Kidney (tissue), 14 donors: ENCODE measurements around the gene DLD. TPM values are rescaled to one million over a fixed set of nuclear protein-coding genes. Genes with fewer than 3 reads are reported as not detected.

ENCODE experiments used
- DNase-seq, 5 donors: peaks; one replicate each; pipeline ENCODE4 v3.0.0-alpha.2; 2013 to 2020
- FAIRE-seq: peaks from 2 replicates; lab custom pipeline; 2012; peaks lifted over from hg19 to GRCh38; lab: Jason Lieb, UNC
- H3K27ac ChIP-seq, 2 donors: one replicate each; pipeline ENCODE4 v1.7.0; 2013; ENCODE audit warnings: low read depth in 2 of 2, low read length in 2 of 2, inconsistent platforms in 1 of 2
- H3K27me3 ChIP-seq: one replicate; pipeline ENCODE4 v1.7.1; 2013; ENCODE audit warnings: low read length, inconsistent platforms; ENCODE audit not compliant: control insufficient read depth, insufficient read depth
- H3K36me3 ChIP-seq, 3 donors: one replicate each; pipeline versions ENCODE4 v1.7.0 to v1.7.1; 2013; ENCODE audit warnings: low read length in 3 of 3, control low read depth in 1 of 3, inconsistent platforms in 1 of 3; ENCODE audit not compliant: insufficient read depth in 3 of 3, control insufficient read depth in 2 of 3
- H3K4me1 ChIP-seq, 3 donors: one replicate each; pipeline versions ENCODE4 v1.7.0 to v1.7.1; 2013; ENCODE audit warnings: low read length in 3 of 3, inconsistent platforms in 1 of 3, low read depth in 1 of 3; ENCODE audit not compliant: control insufficient read depth in 2 of 3, insufficient read depth in 2 of 3
- H3K4me3 ChIP-seq, 3 donors: one replicate each; pipeline versions ENCODE4 v1.7.0 to v1.8.1; 2013; ENCODE audit warnings: low read length in 3 of 3, control low read depth in 1 of 3, inconsistent platforms in 1 of 3
- H3K9ac ChIP-seq, 3 donors: one replicate each; pipeline versions ENCODE4 v1.7.0 to v1.7.1; 2013; ENCODE audit warnings: low read length in 3 of 3, control low read depth in 1 of 3, inconsistent platforms in 1 of 3
- H3K9me3 ChIP-seq, 3 donors: one replicate each; pipeline versions ENCODE4 v1.7.0 to v1.7.1; 2013; ENCODE audit warnings: low read length in 3 of 3, control low read depth in 1 of 3, inconsistent platforms in 1 of 3; ENCODE audit not compliant: control insufficient read depth in 2 of 3, insufficient read depth in 1 of 3
- intact Hi-C: fragments of 100-400 bp; cut with DNase I; formaldehyde crosslinking; loops from one replicate; pipeline ENCODE4 v1.11.1; 2022
- polyA plus RNA-seq: library from polyadenylated mRNA; stranded (reverse); fragments of 350-450 nt; fragmentation: Illumina TruSeq; extraction: RNeasy Lipid Tissue Mini Kit (QIAGEN cat#74804); gene quantifications from one replicate; pipeline ENCODE4 v1.2.3, GENCODE V29; 2014; ENCODE audit warnings: low read depth, low replicate concordance; ENCODE audit not compliant: insufficient read depth
- total RNA-seq: library from RNA; stranded (reverse); fragmentation: NEBNext Ultra II Directional; extraction: Animal tissue kit (Norgen Biotek cat#: 25700); gene quantifications from one replicate; pipeline ENCODE4 v1.2.1, GENCODE V29; 2021
- TF ChIP-seq, protein P1 (sequence below): IDR thresholded peaks from 3 replicates; pipeline ENCODE4 v1.5.1; 2012; ENCODE audit warnings: mild to moderate bottlenecking, moderate library complexity, borderline replicate concordance; ENCODE audit not compliant: insufficient read depth; ENCODE audit errors: extremely low read depth
- donor health status: control.
- donor health status: control.
- donor health status: control.
- donor health status: control.
- donor health status: control.
- donor health status: DM: yes; HTN: yes; CAD: no.
- donor health status: Normal renal cell carcinoma (clear cell type).

Gene DLD
- total and polyA plus RNA-seq, 2 donors from 2014 or later = 78.6 to 153 TPM

DNA sequence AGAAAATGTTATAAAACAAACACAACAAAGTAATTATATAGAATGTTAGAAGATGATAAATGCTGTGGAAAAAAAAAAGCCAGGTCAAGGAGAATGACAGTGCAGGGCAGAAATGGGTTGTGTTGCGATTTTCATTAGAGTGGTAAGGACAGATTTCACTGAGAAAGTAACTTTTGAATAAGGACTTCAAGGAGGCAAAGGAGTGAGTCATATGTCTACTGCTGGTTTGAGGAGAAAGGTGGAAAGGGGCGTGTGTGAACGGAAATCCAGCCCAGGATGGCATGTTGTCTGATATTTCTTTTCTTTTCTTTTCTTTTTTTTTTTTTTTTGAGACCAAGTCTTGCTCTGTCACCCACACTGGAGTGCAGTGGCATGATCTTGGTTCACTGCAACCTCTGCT, 12.3 kb upstream of the DLD start:
- no peak overlapping the region for H3K27ac ChIP-seq
- H3K9me3 ChIP-seq = no peaks in the 10 kb centered on the region
- H3K27me3 ChIP-seq = no peaks in the 10 kb centered on the region
- H3K4me1 ChIP-seq = no peaks in the 10 kb centered on the region
- H3K4me3 ChIP-seq = no peak overlapping the region
- DNase-seq (no peak), FAIRE-seq (no peak)
- no peak overlapping the region for H3K9ac ChIP-seq
- intact Hi-C loops = loop anchor here (10.0 kb wide), 1 partner anchor 134 kb away; the partner anchor contains the start of gene CBLL1
- TF ChIP-seq, protein P1, sequence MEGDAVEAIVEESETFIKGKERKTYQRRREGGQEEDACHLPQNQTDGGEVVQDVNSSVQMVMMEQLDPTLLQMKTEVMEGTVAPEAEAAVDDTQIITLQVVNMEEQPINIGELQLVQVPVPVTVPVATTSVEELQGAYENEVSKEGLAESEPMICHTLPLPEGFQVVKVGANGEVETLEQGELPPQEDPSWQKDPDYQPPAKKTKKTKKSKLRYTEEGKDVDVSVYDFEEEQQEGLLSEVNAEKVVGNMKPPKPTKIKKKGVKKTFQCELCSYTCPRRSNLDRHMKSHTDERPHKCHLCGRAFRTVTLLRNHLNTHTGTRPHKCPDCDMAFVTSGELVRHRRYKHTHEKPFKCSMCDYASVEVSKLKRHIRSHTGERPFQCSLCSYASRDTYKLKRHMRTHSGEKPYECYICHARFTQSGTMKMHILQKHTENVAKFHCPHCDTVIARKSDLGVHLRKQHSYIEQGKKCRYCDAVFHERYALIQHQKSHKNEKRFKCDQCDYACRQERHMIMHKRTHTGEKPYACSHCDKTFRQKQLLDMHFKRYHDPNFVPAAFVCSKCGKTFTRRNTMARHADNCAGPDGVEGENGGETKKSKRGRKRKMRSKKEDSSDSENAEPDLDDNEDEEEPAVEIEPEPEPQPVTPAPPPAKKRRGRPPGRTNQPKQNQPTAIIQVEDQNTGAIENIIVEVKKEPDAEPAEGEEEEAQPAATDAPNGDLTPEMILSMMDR = no peak
- H3K36me3 ChIP-seq = no peaks in the 10 kb centered on the region

DNA sequence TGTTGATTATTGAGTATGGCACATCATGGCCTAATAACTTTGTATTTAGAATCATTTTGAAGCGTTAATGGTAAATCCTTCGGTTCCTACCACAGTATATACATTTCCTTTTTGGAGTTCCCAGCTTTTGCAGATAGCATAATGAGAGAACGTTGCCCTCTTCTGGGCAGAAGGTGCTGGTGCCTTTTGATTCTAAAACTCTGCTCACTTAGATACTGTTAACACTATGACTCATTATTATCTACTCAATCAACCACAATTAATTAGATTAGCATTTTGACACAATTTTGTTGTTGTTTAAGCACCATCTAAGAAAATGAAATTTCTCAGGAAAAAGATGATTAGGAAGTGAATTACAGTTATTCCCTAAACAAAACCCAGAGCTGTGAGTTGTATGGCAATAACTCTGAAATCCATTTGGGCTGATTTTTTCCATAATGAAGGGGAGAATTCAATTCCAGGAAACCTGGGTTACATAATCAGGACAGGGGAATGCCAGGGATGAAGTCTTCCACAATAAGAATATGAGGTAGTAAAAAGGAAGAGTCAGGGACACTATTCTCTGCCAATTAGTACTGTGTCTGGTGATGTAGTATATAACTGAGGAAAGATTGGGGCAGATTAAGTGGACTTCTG, 11.5 kb upstream of the DLD start:
- H3K27me3 ChIP-seq = no peaks in the 10 kb centered on the region
- DNase-seq (peak in 3 of 5 donors; percentile 25 to 58 (median 48)), FAIRE-seq (peak; percentile 89)
- H3K4me3 ChIP-seq = no peak overlapping the region
- no peaks in the 10 kb centered on the region for H3K4me1 ChIP-seq
- intact Hi-C loops = loop anchor here (10.0 kb wide), 1 partner anchor 135 kb away; the partner anchor contains the start of gene CBLL1
- H3K9me3 ChIP-seq = no peaks in the 10 kb centered on the region
- H3K9ac ChIP-seq = no peak overlapping the region
- no peak overlapping the region for H3K27ac ChIP-seq
- TF ChIP-seq, protein P1 = peak; percentile 63
- no peaks in the 10 kb centered on the region for H3K36me3 ChIP-seq

DNA sequence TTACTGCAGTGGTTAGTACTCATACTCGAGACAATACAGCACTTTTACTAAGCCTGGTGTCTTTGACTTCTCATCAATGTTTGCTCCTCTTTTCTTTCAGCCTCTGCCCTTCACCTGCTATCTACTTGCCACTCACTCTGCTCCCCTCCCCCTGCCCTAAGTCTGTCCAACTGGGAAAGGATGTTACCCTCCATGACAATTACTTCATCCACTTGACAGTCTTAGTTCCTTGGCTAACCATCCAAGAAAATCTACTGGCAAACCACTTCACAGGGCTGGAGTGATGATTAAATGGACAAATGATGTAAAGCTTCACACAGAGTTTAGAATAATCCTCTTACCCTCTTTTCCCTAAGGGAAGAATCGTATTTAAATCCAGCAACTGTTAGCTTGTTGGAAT, 8.2 kb upstream of the DLD start:
- Histone ChIP-seq H3K27me3 (no peaks in the 10 kb centered on the region), H3K9me3 (no peaks in the 10 kb centered on the region), H3K4me1 (no peaks in the 10 kb centered on the region), H3K9ac (no peak overlapping the region), H3K4me3 (no peak overlapping the region), H3K36me3 (no peaks in the 10 kb centered on the region), H3K27ac (no peak overlapping the region)
- TF ChIP-seq, protein P1 = no peak
- no peak for FAIRE-seq
- DNase-seq = no peak
- intact Hi-C loops = no loop called here
